ENCODE data around the gene C1orf94.

The C1orf94 gene

DNA sequence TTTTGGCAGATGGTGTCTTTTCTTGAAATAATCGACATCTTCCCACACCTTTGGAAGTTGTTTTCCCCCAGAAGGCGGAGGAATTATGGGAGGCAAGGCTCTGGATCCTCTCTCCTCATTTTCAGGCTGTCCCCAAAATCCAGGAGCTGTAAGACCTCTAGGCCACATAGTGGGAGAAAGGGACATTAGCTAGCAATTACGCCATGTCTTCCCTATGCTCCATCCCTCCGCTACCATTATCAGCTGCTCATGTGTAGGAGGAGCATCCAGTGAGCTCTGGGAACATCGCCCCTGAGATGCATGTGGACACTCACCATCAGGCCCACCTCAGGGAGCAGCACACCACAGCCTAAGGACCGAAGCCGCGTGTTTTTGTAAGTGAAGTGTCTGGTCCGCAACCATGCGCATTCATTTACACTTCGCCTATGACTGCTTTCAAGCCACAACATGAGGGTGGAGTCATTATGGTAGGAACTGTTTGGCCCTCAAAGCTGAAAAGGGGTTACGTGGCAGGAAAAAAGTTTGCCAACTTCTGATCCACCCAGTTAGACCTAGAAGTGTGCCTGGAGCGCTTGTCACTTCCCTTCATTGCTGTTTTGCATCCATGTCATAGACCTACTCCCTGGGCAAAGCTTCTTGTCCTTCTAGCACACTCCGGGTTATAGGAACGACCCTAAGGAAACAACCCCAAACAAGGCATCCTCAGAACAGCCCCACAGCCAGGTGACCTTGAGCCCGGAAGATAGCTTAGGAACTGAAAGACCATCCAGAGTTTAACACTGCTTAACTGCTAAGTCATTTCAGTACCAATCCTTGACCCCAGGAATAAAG is 85.5 kb downstream of the C1orf94 start:
- no peak for DNase-seq

DNA sequence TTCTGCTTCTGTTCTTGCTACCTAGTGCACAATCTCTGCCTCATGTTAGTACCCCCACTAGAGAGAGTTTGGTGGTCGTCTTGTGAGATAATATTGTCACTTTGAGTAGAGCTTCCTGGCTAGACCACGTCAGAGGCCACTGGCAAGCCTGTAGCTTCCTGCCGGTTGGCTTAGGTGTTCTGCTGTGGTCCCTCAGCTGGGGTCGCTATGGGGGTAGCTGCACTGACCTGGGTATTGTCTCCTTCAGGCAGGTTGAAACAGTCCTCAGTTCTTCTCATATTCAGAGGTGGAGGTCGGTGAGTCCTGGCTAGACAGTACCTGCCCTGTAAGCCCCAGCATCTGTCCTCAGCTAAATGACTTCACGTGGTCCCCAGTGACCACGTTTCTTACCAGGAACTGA is 86.2 kb downstream of the C1orf94 start:
- no peak for DNase-seq

DNA sequence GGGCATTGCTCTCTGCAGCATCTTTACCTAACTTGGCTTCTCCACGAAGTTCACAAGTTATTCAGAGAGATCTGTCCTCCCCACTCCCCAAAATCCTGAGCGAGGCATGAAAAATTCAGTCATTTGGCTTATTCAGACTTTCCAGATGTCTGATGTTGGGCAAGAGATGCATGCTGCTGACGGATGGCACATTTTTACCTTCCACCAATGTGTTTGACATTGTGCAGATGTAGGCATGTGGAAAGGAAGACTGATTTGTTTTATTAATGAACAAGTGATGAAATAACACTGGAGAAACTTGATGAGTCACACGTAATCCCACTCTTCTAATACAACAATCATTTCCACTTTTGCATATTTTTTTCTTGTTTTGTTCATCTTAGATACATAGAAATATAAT is 86.7 kb downstream of the C1orf94 start:
- DNase-seq: no peak

DNA sequence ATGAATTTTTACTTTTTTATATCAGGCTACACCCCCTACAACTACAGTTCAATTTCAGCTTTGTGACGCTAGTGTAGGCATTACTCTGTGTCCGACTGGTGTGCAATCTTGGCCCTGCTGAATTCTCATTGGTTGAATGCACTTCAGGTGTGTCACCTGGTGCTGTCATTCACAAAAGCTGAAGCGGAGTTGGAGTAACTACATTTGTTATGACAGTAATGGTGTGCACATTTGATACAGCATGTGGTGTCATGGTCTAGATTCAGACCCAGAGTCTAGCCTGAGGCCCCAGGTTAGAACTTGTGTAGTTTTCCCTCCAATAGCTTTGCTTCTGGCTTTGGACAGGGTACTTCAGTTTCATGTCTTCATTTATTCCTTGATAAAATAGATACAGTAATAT is 88.7 kb downstream of the C1orf94 start:
- DNase-seq: no peak

DNA sequence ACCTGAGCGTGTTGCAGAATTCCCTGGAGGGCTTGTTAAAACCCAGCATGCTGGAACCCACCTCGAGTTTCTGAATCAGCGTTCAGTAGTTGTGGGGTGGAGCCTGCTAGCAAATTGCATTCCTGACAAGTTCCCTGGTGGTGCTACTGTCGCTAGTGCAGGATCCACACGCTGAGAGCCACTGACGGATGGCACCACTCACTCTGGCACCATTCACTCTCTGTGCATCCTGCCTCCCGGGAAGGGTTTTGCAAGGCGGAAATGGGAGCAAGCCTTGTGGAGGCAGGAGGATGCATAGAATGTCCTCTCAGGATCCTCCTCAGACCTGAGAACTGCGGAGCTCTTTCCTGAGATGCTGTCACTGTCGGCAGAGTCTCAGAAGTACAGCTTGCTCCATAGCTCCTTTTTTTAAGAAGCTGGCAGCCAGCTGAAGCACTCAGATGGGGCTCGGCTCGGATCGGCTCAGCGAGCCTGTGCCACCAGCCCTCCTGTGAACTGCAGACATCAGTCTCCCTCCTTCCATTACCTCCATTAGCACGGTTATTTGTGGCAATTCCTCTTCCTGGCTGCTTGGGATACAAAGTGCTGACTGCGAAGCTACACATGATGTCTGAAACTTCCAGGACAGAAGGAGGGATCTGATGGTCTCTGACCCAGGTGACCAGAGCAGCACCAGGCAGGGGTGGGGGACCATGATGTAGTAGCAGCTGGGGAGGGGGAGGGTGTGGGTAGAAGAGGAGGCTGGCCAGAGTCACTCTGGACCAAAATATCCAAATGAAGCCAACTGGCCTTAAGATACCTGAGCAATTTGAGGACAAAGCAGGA is 89.6 kb downstream of the C1orf94 start:
- no peak for DNase-seq

DNA sequence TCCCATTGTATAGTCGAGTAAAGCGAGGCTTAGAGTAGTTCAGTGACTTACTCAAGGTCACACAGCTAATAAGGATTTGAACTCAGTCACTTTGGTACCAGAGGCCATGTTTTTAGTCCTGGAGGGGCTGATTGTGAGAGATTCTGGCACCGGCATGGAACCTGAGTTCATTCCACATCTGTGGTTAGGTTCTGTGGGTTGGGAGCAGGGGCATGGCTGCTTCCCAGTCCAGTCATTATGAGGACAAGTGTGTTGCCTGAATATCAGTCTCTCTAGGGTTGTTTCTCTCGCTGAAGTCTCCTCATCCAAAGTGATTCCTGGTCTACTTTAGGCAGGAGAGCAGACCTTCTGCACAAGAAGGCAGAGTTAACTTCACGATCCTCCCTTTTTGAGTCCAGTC is 90.6 kb downstream of the C1orf94 start:
- DNase-seq: no peak

DNA sequence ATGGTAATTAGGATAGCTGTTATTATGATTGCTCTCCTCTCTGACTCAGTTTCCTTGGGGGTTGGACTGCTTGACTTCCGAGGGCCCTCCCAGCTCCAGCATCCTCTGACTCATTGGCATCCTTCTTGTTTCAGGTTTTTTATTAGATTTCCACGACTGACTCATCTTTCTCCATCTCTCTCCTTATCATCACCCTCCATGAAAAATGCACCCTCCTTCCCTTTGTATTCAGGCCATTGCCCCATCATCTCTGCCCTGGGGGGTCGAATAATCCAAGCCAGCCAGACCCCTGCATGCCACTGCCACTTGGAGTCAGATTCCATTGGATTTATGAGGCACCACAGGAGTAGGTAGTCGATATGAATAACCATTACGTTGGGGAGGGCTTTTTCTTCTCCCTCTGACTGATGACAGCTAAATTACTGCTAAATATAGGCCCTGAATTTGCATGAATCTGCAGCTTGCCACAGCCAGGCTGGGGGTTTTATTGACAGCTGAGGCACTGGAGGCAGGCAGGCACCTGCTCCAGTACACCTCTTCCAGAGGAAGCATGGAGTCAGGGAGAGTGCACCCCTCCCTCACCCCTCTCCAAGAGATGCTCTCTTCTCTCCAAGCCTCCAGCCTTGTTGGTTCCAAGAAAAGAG is 91.7 kb downstream of the C1orf94 start:
- DNase-seq: no peak
